BE2C (cell line): ENCODE measurements around the gene SERPIND1.

ENCODE experiments used
- DNase-seq: peaks from one replicate; pipeline ENCODE4 v3.0.0-alpha.2; 2020
- H3K27me3 ChIP-seq: fragments of 250-450 bp; sonication (Bioruptor Pico); 2 replicates; pipeline ENCODE4 v1.5.1; 2020; ENCODE audit warnings: mild to moderate bottlenecking
- H3K36me3 ChIP-seq: fragments of 250-450 bp; sonication (Bioruptor Pico); 2 replicates; pipeline ENCODE4 v1.5.1; 2020; ENCODE audit warnings: mild to moderate bottlenecking
- H3K4me1 ChIP-seq: fragments of 250-450 bp; sonication (Bioruptor Pico); 2 replicates; pipeline ENCODE4 v1.5.1; 2020
- H3K4me3 ChIP-seq: 2 replicates; pipeline ENCODE4 v1.5.1; 2011; ENCODE audit warnings: low read depth, low read length
- H3K9me3 ChIP-seq: fragments of 250-450 bp; sonication (Bioruptor Pico); 2 replicates; pipeline ENCODE4 v1.5.1; 2020
- CTCF ChIP-seq: IDR thresholded peaks from 2 replicates; pipeline ENCODE4 v1.5.1; 2012; ENCODE audit warnings: mild to moderate bottlenecking, low read depth, low read length

The SERPIND1 gene

GRCh38 chr22:20809538-20810185 lies 35.7 kb downstream of the SERPIND1 start:
- H3K9me3 ChIP-seq, result no peaks in the 10 kb centered on the region
- DNase-seq, result no peak
- no peak for TF ChIP-seq CTCF
- H3K4me1 ChIP-seq, result no peaks in the 10 kb centered on the region
- no peak overlapping the region for H3K4me3 ChIP-seq
- peaks cover 55% of the 10 kb centered on the region for H3K36me3 ChIP-seq
- H3K27me3 ChIP-seq, result no peaks in the 10 kb centered on the region

GRCh38 chr22:20810645-20811044 lies 36.7 kb downstream of the SERPIND1 start:
- TF ChIP-seq CTCF, result no peak
- Histone ChIP-seq H3K9me3 (no peaks in the 10 kb centered on the region), H3K4me3 (no peak overlapping the region), H3K36me3 (peaks cover 50% of the 10 kb centered on the region), H3K27me3 (no peaks in the 10 kb centered on the region), H3K4me1 (no peaks in the 10 kb centered on the region)
- DNase-seq, result no peak

GRCh38 chr22:20811171-20811570 lies 37.3 kb downstream of the SERPIND1 start:
- Histone ChIP-seq H3K4me3 (no peak overlapping the region), H3K36me3 (peaks cover 46% of the 10 kb centered on the region), H3K9me3 (no peaks in the 10 kb centered on the region), H3K27me3 (no peaks in the 10 kb centered on the region), H3K4me1 (no peaks in the 10 kb centered on the region)
- no peak for DNase-seq
- no peak for TF ChIP-seq CTCF

- Histone ChIP-seq H3K36me3 (peaks cover 52% of the 10 kb centered on the region), H3K4me1 (no peaks in the 10 kb centered on the region), H3K27me3 (no peaks in the 10 kb centered on the region), H3K9me3 (no peaks in the 10 kb centered on the region), H3K4me3 (no peak overlapping the region)
- DNase-seq, result no peak
- no peak for TF ChIP-seq CTCF
Observed at GRCh38 chr22:20811971-20812660, 38.2 kb downstream of the SERPIND1 start.

- Histone ChIP-seq H3K4me1 (no peaks in the 10 kb centered on the region), H3K27me3 (no peaks in the 10 kb centered on the region), H3K36me3 (peaks cover 49% of the 10 kb centered on the region), H3K9me3 (no peaks in the 10 kb centered on the region), H3K4me3 (no peak overlapping the region)
- DNase-seq, result no peak
- TF ChIP-seq CTCF, result no peak
Observed at GRCh38 chr22:20813056-20813455, 39.1 kb downstream of the SERPIND1 start.

GRCh38 chr22:20814221-20814808 lies 40.4 kb downstream of the SERPIND1 start:
- no peaks in the 10 kb centered on the region for H3K27me3 ChIP-seq
- peaks cover 55% of the 10 kb centered on the region for H3K36me3 ChIP-seq
- DNase-seq, result no peak
- no peaks in the 10 kb centered on the region for H3K9me3 ChIP-seq
- no peak for TF ChIP-seq CTCF
- no peaks in the 10 kb centered on the region for H3K4me1 ChIP-seq
- no peak overlapping the region for H3K4me3 ChIP-seq
